Kidney capillary endothelial cell (primary cell): ENCODE measurements around the gene SUN1.
A peak's percentile ranks its signal among the peaks of the same experiment; 100 is the strongest.

Experiments used
- DNase-seq: peaks from one replicate; pipeline ENCODE4 v3.0.0-alpha.2; 2018; ENCODE audit warnings: low spot score

SUN1 gene

GRCh38 chr7:892648-893593, 60.6 kb downstream of the SUN1 start:
- DNase-seq, result no peak

GRCh38 chr7:893686-894085, 61.4 kb downstream of the SUN1 start:
- no peak for DNase-seq

GRCh38 chr7:894164-894867, 62.0 kb downstream of the SUN1 start:
- no peak for DNase-seq

- no peak for DNase-seq
Measured at GRCh38 chr7:894927-895450, 62.7 kb downstream of the SUN1 start.

- no peak for DNase-seq
Measured at GRCh38 chr7:895451-896052, 63.3 kb downstream of the SUN1 start.

- no peak for DNase-seq
Measured at GRCh38 chr7:896346-897075, 64.2 kb downstream of the SUN1 start.

- DNase-seq, result no peak
Measured at GRCh38 chr7:897086-897485, 64.8 kb downstream of the SUN1 start.

GRCh38 chr7:897771-898376, 65.6 kb downstream of the SUN1 start:
- peak; percentile 69 for DNase-seq

- no peak for DNase-seq
Measured at GRCh38 chr7:898460-898854, 66.2 kb downstream of the SUN1 start.

- no peak for DNase-seq
Measured at GRCh38 chr7:898855-899681, 66.8 kb downstream of the SUN1 start.

GRCh38 chr7:899806-900205, 67.5 kb downstream of the SUN1 start:
- DNase-seq, result no peak

GRCh38 chr7:900331-901040, 68.2 kb downstream of the SUN1 start:
- DNase-seq, result no peak

GRCh38 chr7:901041-901387, 68.7 kb downstream of the SUN1 start:
- no peak for DNase-seq

- peak; percentile 48 for DNase-seq
Measured at GRCh38 chr7:901388-902154, 69.3 kb downstream of the SUN1 start.

GRCh38 chr7:902996-903395, 70.7 kb downstream of the SUN1 start:
- DNase-seq, result no peak

GRCh38 chr7:903921-904755, 71.9 kb downstream of the SUN1 start:
- DNase-seq, result no peak

GRCh38 chr7:904847-905246, 72.6 kb downstream of the SUN1 start:
- no peak for DNase-seq

- no peak for DNase-seq
Measured at GRCh38 chr7:906776-907157, 74.5 kb downstream of the SUN1 start.
